GM21717 (cell line): ENCODE data around the gene LSM7.

Experiments
- ATAC-seq: cut with Tn5 transposase; IDR thresholded peaks from one replicate; pipeline ENCODE4 v1.9.1; 2021; ENCODE audit warnings: mild to moderate bottlenecking, moderate library complexity; ENCODE audit not compliant: unreplicated experiment

Gene LSM7

DNA sequence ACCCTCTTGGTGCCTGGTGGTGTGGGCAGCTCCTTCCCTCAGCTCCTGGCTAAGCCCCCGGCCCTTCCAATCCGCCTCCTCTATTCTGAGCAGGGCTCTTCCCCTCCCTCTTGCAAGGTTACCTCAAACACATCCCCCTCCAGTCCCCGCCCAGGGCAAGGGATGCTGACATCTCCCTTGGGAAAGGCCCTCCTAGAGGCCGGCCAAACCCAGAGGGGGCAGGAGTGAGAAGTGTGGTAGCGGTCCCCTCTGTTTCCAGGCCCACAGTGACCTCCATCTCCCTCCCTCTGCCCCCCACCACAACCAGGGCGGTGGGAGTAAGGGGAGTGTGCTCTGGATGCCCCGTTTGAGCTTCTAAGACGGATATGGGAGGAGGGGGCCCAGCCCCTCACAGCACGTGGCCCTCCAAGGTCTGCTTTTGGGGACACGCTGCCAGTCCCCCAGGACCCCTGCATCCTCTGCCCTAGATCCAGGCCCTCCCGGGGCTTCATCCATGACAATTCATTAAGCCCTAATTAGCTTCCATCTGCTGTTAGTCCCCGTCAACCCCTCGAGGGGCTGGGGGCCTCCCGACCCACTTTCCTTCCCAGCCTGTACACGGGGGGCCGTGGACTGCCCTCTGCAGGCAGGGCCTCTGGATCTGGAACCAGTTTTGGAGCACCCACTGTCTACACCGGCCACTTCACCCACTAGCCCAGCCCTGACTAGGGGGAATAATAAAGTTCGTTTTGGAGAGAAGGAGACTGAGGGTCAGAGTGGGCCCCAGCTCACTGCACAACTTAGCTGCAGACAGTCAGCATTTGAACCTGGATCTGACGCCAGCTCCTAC lies 22.7 kb downstream of the LSM7 start:
- no peak for ATAC-seq

DNA sequence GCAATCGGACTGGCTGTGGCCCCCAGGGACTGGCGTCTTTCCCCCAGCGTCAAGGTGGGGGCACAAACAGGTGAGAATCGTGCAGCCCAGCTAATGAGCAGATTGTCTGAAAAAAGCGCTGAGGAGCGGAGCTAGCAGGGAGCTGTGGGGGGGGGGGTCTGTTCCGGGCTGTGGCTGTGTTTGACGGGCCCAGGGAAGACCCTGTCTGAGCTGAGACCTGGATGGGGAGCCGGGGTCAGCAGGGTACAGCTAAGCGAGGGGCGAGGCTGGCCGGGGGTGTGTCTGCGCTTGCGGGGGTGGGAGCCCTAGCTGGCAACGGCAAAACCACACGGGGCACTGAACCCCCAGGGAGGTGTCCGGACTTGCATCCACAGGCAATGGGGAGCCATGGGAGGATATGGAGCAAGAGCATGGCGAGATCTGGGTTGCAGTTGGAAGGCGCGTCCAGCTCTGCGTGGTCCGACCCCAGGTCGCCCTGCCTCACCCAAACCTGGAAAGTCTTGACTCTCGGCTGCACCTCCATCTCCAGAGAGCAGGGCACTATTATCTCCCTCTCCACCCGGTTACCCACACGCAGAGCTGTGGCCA lies 25.1 kb downstream of the LSM7 start:
- ATAC-seq = no peak

DNA sequence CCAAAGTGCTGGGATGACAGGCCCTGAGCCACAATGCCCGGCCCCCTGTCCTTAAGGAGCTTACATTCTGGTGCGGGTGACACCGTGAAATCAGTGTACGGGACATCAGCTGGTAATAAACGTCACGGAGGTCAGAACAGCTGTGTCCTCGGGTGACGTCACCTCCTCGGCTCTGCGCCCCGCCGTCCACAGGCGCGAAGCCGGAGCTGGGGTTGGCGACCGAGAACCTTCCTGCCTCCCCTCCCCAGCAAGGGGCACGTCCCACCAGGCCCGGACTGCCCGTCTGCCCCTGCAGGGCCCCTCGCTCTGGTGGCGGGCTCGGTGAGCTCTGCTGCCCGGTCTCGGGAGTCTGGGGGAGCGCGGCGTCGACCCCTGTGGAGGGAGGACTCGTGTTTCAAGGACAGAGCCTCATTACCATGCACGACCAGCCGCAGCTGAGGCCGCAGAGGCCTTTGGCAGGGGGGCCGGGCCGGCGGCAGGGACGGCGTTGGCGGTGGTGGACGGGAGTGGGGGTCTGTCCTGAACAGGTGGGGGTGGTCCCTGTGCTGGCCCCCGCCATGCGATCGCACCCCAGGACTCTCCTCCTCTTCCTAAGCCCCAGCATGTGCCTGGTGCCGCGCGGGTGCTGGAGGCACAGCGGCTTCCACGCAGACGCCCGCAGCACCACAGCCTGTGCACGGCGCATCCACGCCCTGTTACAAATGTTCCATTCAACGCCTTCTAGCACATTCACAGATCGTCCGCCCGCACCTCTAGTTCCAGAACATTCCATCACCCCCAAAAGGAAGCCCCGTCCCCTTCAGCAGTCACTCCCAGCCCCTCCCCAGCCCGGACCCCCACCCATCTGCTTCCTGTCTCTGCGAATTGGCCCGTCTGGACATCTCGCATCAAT lies 25.8 kb downstream of the LSM7 start:
- no peak for ATAC-seq

DNA sequence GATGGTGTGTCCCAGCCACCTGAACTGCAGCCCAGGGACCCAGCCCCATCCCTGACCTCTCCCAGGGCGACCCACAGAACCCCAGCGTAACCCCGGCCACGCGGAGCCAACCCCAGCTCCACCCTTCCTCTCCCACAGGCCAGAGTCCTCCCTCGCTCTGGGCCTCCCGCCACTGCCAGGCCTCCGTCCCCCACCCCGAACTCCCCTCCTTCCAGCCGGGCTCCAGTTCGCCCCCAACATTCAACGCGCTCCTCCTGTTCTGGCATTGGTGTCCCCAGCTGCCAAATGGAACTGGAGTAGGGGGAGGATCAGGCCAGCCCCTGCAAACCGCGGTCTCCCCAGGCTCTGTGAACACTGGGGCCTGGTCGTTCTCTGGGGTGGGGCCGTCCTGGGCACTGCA lies 27.9 kb downstream of the LSM7 start:
- no peak for ATAC-seq

DNA sequence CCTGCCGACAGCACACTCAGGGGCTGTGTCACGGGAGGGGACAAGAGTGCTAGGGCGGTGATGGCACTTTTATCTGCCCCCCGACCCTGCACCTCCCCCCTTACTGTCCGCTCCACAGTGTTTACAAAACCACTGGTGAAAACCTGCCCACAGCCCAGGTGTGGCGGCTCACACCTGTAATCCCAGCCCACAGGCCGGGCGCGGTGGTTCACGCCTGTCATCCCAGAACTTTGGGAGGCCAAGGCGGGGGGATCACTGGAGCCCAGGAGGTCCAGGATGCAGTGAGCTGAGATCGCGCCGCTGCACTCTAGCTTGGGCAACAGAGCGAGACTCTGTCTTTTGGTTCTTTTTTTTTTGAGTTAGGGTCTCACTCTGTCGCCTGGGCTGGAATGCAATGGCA lies 32.2 kb downstream of the LSM7 start:
- no peak for ATAC-seq

DNA sequence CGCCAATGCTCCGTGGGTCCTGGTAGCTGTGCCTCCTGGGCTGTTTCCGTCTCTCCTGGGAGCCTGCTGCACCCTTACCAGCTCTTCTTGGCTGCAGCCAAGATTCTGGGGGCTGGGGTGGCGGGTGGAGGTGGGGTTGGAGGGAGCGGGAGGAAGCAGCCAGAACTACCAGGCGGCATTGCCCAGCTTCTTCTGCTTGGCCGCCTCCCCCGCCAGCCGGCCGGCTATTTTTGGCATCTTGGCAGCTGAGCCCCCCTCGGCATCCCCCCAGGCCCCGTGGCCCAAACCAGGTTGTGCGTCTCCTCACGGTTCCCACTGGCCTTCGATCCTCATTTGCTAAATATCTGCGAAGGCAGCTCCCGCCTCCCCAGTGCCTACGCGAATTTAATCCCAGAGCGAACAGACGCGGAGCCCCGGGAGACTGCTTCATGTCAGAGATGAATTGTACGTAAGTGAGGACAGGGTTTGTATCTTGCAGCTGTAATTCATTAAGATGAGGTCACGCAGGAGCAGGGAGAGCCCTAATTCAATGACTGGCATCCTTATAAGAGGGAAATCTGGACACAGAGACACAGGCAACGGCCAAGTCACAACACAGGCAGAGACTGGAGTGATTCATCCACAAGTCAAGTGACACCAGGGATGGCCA lies 33.6 kb downstream of the LSM7 start:
- ATAC-seq = no peak

DNA sequence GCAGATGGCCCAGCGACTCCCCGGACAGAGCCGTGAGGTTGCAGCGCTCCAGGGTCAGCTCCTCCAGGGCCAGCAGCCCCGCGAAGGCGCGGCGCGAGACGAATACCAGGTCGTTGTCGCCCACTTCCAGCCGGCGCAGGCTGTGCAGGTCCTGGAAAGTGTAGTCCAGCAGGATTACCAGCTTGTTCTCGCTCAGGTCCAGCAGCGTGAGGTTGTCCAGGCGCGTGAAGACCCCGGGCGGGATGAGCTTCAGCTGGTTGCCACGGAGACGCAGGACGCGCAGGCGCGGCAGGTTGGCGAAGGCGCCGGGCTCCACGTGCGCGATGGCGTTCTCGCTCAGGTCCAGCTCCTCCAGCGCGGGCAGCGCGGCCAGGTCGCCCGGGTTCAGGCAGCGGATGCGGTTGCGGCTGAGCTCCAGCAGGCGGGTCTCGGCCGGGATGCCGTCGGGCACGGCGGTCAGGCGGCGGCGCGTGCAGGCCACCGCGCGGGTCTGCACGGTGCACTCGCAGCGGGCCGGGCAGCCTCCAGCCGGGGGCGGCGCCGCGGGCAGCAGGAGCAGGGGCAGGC lies 37.1 kb downstream of the LSM7 start:
- ATAC-seq = no peak

DNA sequence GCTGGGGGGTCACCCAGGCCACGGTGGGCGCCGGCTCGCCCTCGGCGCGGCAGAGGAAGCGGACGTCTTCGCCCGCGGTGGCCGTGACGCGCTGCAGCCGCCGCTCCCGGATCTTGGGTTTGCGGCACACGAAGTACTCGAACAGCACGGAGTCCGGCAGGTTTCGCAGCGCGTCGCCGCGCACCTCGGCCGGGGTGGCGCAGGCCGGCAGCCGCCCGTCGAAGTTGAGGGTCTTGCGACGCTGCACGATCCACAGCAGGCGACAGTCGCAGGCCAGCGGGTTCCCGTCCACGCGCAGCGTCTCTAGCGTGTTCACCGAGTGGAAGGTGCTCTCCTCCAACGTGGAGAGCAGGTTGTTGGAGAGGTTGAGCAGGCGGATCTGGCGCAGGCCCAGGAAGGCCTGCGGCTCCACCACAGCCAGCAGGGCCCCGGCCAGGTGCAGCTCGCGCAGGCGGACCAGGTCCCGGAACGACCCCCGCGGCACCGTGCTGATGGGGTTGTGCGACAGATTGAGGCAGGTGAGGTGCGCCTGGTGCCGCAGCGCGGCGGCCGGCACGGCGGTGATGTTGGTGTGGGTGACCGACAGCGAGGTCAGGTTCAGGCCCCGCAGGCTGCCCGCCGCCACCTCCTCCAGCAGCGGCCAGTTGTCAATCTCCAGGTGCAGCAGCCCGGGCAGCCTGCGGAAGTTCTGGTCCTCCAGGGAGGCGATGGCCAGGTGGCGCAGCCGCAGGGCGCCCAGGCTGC lies 37.8 kb downstream of the LSM7 start:
- no peak for ATAC-seq

DNA sequence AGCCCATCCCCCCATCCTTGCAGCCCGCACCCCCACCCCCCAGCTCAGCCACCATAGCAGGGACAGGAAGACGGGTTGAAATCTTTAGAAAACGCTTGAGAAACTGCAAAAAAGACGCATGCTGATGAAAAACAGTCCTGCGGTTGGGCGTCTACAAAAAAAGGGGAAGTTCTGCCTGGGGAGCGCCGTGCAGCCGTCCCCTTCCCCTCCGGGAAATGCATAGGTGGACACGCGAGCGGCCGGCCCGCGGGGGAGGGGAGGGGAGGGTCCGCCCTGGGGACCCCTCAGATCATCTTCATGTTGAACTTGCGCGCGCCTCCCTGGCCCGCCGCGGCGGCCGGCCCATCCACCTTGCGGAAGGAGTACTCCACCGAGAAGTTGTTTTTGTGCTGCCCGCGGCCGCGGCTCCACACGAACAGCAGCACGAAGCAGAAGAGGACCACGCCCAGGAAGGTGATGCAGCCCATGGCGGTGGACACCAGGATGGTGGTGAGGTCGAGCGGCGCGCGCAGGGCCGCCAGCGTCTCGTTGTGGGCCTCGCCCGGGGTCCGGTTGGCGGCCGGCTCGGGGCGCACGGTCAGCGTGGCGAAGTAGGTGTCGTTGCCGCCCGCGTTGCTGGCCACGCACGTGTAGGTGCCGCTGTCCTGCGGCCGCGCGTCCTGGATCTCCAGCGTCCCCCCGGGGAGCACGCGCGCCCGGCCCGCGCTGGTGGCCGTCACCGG lies 38.5 kb downstream of the LSM7 start:
- ATAC-seq = no peak

DNA sequence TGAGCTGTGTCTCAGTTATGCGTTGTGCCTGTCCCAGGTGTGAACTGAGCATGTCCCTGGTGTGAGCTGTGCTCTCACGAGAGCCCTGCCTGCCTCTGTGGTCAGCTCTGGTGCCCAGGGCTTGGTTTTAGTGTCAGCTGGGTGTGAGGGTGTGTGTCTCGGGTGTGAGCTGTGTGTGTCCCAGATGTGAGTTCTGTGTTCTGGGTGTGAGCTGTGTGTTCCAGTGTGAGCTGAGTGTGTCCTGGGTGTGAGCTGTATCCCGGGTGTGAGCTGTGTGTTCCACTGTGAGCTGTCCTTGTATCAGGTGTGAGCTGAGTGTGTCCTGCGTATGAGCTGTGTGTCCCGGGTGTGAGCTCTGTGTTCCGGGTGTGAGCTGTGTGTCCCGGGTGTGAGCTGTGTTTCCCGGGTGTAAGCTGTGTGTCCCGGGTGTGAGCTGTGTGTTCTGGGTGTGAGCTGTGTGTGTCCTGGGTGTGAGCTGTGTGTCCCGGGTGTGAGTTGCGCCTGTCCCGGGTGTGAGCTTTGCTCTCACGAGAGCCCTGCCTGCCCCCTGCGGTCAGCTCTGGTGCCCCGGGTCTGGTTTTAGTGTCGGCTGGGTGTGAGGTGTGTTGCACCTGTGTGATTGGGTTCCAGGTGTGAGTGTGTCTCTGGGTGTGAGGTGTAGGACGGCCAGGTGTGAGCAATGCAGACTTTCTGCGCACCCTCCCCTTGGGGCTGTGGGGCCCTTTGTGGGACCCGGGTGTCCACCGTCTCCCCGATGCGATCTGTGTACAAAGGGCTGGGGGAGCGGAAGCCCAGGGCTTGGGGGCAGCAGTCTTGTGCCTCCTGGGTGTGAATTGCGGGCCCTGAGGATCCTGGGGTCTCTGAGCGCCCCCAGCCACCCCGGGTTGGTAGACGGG lies 39.3 kb downstream of the LSM7 start:
- ATAC-seq = no peak

DNA sequence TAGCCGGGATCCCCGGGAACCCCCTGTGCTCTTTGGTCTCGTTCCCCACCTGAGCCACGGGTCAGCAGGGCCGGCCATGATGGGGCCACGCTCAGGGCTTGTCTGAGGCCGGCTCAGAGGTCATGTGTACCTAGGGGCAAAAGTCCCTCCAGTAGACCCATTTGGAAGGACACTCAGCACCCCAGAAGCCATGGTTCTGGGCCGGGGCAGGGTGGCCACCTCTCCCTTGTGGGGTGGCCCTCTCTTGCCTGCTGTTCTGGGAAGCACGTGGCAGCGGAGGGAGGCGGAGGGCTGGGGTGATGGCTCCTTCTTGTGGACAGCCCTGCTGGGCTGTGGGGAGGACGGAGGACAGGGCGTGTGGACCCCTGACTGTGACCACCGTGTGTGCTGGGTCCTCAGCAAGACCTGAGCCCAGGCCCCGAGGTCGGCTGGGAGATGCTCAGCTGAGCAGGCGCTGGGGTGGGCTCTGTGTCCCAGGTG lies 40.0 kb downstream of the LSM7 start:
- ATAC-seq = no peak

DNA sequence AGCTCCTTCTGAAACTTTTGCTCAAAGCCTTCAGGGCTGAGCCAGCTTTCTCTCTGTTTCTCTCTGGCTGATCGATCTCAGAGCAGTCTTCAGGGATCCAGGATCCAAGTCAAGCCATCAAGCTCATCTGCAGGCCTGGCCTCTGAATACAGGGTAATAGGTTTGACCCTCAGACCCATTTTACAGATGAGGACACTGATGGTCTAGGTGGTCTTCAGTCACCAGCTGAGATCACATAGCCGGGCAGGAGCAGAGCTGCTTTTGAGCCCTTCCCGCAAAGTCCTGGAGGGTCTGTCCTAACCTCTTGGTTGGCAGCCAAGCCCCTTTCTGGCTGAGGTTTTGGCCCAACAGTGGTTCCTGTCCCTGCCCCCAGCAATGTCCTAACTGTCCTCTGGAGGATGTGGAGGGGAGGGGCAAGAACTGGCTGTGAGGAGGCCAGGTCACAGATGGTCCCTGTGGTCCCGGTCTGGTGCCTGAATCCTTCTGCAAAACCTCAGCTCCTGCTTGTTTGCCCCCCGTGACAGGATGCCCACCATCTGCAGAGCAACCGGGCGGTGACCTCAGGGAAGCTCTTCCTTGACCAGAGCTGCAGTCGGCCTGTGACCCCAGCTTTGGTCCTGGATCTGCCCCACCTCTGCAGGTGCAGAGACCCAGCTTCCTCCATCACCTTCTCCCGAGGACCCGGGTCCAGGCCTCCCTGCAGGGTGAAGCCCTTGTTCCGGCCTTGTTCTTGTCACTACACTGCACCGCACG lies 40.6 kb downstream of the LSM7 start:
- no peak for ATAC-seq

DNA sequence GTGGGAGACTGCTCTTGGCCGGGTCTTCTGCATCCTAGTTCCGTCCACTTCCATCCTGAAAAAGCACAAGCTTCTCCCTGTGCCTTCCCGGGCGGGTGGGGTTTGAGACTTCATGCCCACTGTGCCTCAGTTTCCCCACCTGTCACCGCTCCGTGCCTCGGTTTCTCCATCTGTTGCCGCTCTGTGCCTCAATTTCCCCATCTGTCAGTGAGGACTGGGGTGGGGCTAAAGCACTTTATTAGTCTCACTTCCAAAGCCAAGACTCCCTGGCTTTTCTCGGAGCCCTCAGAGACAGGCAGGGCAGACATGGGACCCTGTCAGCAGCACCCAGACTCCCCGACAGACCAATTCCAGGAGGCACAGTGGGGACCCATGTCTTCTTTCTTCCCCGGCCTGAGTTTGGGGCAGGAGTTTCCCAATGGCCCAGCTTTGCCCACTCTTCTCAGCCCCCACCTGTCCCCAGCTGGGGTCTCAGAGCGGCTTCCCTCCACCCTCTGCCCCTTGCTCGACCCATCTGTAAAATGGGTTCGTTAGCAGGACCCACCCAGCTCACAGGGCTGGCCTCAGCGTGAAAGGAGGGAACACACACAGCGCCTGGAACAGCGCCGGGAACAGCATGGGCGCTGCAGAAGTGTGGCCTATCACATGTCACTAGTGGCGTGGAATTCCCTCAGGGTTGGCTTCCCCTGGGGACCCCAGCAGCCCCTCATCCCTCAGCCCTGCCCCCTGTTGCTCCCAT lies 41.8 kb downstream of the LSM7 start:
- no peak for ATAC-seq

DNA sequence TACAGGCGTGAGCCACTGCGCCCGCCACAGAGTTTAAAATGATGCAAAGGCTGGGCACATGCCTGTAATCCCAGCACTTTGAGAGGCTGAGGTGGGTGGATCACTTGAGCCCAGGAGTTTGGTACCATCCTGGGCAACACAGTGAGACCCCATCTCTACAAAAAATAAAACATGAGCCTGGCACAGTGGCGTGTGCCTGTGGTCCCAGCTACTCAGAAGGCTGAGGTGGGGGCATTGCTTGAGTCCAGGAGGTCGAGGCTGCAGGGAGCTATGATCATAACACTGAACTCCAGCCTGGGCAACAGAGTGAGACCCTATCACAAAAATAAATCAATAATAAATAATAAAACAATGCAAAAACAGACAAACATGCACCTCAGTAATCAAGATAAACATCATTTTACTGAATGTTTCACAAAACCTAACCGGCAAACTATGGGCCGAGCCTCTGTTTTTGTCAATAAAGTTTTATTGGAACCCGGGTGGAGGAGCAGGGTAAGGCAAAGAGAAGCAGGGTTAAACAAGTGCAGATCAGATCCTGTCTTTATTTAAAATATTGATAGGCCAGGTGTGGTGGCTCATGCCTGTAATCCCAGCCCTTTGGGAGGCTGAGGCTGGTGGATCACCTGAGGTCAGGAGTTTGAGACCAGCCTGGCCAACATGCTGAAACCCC lies 44.4 kb downstream of the LSM7 start:
- ATAC-seq = no peak

DNA sequence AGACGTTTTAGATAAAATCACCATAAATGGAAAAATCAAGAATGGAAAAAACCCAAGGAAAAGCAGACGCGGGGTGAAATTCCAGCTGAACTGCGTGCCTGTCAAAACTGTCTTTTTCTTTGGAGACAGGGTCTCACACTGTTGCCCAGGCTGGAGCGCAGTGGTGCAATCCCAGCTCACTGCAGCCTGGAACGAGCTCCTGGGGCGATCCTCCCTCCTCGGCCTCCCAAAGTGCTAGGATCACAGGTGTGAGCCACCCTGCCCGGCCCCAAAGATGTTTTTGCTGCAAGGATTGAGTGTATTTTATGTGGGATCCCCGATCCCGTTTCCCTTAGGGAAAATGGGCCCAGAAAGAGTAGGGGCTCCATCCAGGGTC lies 45.5 kb downstream of the LSM7 start:
- ATAC-seq = no peak

DNA sequence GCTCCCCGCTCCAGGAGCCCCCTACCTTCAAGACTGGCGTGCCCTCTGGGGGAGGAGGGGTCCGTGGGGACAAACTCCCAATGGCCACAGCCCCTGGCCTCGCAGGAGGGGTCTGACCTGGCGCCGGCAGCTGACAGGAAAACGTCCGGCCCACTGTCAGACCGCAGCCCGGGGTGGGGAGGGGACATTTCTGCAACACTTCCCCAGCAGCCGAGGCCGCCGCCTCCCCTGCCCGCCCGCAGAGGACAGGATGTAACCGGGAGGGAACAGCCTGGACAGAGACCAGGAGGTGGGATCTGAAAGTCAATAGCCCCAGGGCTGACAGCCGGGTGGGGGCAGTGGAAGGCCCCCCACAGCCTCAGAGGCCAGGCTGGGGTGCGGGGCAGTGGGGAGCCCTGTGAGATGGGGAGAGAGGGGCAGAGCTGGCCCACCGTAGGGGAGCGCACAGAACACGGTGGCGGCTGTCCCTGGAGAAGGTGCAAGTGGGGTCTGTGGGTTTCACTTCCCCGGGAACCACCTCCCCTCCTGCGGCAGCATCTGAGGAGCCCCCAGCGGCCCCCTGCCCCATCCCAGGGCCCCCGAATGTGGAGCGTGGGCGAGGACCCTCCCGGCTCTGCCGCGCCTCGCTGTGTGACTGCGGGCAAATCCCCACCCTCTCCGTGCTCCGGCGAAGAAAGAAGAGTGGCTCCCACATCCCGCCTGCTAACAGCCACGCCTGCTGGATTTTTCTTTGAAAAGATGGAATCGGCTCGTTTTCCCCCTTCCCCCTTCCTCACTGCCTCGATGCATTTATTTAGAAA lies 46.1 kb downstream of the LSM7 start, which contains the start of gene PEAK3:
TSS of gene PEAK3 (minus strand) at position 114 of the 800 bp plus-strand sequence. CDS start 1,244 bp downstream, outside the sequence.
- no peak for ATAC-seq
